Glomerular visceral epithelial cell (primary cell): ENCODE data around the gene KREMEN1.

Experiments used
- DNase-seq: peaks from one replicate; pipeline ENCODE4 v3.0.0-alpha.2; 2016; ENCODE audit errors: extremely low spot score

KREMEN1 gene

DNA sequence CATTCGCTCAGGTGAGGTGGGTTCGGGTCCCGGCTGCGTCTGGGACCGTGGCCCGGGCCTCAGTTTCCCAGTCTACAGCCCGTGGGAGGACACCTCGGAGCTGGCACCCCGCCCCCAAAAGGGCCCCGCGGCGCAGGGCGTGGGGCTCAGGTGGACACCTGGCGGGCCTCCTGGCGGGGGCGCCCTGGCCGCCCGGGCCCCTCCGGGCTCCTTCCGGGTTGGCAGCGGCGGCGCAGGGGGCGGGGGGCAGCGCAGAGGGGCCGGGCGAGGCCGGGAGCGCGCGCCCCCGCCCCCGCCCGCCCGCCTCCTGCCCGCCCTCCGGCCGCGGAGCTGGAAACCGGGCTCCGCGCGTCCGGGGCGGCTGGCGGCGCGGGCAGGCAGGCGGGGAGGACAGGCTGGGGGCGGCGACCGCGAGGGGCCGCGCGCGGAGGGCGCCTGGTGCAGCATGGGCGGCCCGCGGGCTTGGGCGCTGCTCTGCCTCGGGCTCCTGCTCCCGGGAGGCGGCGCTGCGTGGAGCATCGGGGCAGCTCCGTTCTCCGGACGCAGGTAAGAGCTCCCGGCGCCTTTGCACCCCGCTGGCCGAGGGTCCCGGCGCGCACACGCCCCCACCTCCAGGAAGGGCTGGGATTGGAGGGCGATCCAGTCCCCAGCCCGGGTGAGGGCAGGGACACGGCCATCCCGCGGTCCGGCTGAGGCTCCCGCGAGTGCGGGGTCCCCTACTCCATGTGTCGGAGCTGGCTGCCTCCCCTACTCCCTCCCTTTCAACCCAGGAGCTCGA lies 132.9 kb downstream of the KREMEN1 start, which contains the start of gene EMID1:
Gene EMID1 (plus strand): TSS at position 303 of the 778 bp plus-strand sequence. CDS start 143 bp downstream, at position 446.
- DNase-seq, result peak; percentile 20

GRCh38 chr22:29206372-29207242 lies 133.8 kb downstream of the KREMEN1 start:
- no peak for DNase-seq

DNA sequence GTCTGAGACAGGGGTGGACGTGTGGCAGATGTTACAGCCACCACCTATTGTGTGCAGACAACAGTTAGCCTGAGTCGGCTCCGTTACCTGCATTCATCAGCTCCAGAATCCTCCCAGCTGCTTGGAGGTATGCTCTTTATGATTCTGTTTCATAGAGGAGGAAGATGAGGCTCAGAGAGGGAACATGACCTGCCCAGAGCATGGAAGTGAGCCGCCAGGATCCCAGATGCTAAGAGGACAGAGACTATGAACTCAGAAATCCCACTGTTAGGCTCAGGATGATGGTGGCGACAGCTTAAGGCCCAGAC lies 134.4 kb downstream of the KREMEN1 start:
- no peak for DNase-seq

DNA sequence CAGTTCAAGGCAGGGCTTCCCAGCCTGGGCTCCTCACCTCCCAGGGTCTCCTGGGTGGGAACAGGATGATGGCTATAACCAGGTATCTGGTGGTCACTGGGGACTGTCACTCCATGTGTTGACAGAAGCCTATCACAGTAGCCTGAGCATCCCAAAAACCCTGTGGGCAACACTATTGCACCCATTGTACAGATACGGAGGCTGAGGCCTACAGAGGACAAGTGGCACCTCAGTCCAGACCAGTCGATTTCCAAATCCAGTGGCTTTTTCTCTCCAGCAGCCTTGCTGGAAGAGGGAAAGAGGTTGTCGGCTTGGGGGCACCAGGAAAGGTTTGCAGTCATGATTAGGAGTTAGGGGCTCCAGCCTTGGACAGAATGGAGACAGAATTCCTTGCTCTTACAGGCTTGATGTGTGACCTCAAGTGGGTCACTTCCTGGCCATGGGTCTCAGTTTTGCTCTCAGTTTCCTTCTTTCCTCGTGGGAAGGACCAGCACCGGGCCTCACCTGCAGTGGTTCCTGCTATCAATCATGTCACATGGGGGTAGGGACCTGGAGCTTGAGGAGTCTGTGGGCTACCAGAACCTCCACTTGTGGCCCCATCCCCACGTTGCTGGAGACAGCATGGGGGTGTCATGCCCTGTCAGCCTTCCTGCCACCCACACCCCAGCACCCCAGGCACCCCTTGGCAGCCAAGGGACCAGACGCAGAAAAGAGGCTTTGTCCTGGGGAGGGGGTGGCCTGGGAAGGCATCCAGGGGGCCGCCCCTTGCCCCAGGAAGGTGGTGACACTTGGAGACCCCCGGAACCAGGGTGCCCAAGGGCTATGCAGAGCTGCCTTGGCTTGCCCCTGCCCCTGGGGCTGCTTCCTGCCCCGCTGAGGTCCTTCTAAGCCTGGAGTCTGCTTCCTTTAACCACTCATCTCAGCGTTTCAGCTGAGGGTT lies 135.0 kb downstream of the KREMEN1 start:
- DNase-seq, result no peak

DNA sequence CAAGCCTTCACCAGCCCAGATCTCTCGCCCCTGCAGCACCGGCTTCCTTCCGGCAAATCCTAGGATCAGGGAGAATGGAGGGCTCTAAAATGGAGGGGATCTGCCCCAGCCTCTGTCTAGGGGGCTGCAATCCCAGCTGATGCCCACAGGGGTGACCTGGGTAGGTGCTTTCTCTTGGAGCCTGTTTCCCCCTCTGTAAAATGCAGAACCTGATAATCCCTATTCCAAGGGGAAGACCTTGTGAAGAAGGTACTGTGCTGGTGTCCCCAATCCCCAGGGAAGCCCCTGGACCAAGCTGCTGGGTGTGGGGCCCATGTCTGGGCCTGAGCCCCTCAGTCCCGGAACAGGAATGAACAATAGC lies 135.6 kb downstream of the KREMEN1 start:
- DNase-seq, result no peak

- no peak for DNase-seq
Observed at GRCh38 chr22:29208879-29209623, 136.2 kb downstream of the KREMEN1 start.

GRCh38 chr22:29209624-29209929 lies 136.7 kb downstream of the KREMEN1 start:
- DNase-seq, result no peak

DNA sequence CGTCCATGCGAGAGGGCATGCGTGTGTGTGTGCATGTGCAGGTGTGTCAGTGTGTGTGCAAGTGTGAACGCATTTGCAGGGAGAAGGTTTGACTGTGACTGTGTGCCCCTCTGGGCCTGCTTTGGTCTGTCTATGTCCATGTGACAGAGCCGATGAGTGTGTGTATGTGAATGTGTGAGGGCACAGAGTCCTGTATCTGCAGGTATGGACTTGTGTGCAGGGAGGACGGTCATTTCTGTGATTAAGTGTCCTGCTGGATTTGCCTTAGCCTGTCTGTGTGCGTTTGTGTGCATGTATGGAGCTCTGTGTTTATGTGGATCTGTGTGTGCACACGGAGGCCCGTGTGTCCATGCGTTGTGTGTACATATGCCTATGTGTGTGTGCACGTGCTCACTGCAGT lies 138.2 kb downstream of the KREMEN1 start:
- no peak for DNase-seq

DNA sequence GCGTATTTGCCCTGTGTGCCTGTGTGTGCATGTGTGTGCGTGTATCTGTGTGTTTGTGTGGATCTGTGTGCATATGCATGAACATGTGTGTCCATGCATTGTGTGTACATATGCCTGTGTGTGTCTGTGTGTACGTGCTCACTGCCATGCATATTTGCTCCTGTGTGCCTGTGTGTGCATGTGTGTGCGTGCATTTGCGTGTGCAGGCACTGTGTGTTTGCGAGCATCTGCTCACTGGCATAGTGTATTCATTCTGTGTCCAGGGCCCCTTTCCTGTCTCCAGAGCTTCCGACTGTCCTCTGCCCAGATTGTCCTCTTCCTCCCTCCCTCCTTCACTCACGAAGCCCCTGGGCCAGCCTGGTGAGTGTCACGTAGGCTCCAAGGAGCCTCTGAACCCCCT lies 138.6 kb downstream of the KREMEN1 start:
- DNase-seq, result no peak

DNA sequence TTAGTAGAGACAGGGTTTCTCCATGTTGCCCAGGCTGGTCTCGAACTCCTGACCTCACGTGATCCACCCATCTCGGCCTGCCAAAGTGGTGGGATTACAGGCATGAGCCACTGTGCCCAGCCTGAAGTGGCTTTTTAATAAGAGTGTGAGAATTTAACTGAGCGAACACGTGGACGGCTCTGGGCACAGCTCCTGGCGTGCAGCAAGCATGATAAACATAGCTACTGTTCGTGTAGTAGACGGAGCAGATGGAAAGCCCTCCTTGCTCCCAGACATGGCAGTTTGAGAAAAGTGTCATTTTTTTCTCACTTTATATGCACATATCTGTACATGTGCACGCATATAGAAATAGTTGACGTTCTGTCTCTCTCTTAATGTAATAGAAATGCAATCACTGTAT lies 139.9 kb downstream of the KREMEN1 start:
- DNase-seq, result no peak

- DNase-seq, result no peak
Observed at GRCh38 chr22:29213493-29213892, 140.7 kb downstream of the KREMEN1 start.

- no peak for DNase-seq
Observed at GRCh38 chr22:29214232-29214631, 141.4 kb downstream of the KREMEN1 start.

- no peak for DNase-seq
Observed at GRCh38 chr22:29215012-29215860, 142.4 kb downstream of the KREMEN1 start.

GRCh38 chr22:29216011-29216872 lies 143.4 kb downstream of the KREMEN1 start:
- DNase-seq, result no peak

GRCh38 chr22:29216873-29217666 lies 144.2 kb downstream of the KREMEN1 start:
- DNase-seq, result peak; percentile 36
